Motor neuron (in vitro differentiated cells): ENCODE results near the gene ZFYVE1. TPM values are rescaled to one million over a fixed set of nuclear protein-coding genes. Genes with fewer than 3 reads are reported as not detected.

ENCODE experiments used
- ATAC-seq, 8 experiments: fragments of 200-7000 bp; cut with Tn5 transposase; replicated peaks in 6 of 8; 2 replicates each; pipeline ENCODE4 v1.8.0; 2021; ENCODE audit warnings: mild to moderate bottlenecking in 8 of 8, moderate library complexity in 8 of 8
- H3K27ac ChIP-seq, 2 donors: fragments of 250-450 bp; sonication (Bioruptor Pico); 2 replicates each; pipeline ENCODE4 v1.9.0; 2021; ENCODE audit warnings: antibody characterized with exemption in 2 of 2, mild to moderate bottlenecking in 2 of 2, moderate library complexity in 1 of 2
- H3K4me1 ChIP-seq, 2 donors: fragments of 250-450 bp; sonication (Bioruptor Pico); replicated peaks in 1 of 2; 2 replicates each; pipeline ENCODE4 v1.6.1; 2021; ENCODE audit warnings: antibody characterized with exemption in 2 of 2, mild to moderate bottlenecking in 2 of 2, moderate library complexity in 1 of 2
- H3K4me3 ChIP-seq, 5 donors: fragments of 250-450 bp; sonication (Bioruptor Pico); 2 replicates each; pipeline ENCODE4 v1.9.0; 2021; ENCODE audit warnings: antibody characterized with exemption in 5 of 5, mild to moderate bottlenecking in 5 of 5, moderate library complexity in 4 of 5
- WGBS, 10 experiments: fragments of 450-650 bp; shearing (Covaris generic); methylation state at CpG; one replicate each; pipeline ENCODE4 v1.0.0; 2022; 5-methylcytosine and 5-hydroxymethylcytosine counted together
- in situ Hi-C, 9 experiments: fragments of 400-800 bp; cut with MboI; loops; one replicate each; pipeline ENCODE4 v1.15.0; 2021; ENCODE audit warnings: low sequenced_read_pairs in 9 of 9, low pct_unique_long_range_greater_than_20kb in 2 of 9; ENCODE audit not compliant: unreplicated experiment in 9 of 9
- total RNA-seq, 8 experiments: library from RNA; unstranded; fragments of 300-600 nt; gene quantifications; 2 replicates each; pipeline versions ENCODE4 v1.2.3 to v1.2.4, GENCODE V29; 2022

Gene ZFYVE1
- total RNA-seq, 8 experiments from 2014 or later: 9.7 to 19.7 (median 12.1) TPM

GRCh38 chr14:72943876-72944430, 83.0 kb downstream of the ZFYVE1 start:
- no peak overlapping the region for H3K4me3 ChIP-seq
- in situ Hi-C loops: loop anchor here in 1 of 9 experiments (10.0 kb wide), 1 partner anchor 429 kb away; no protein-coding TSS in a partner anchor
- H3K4me1 ChIP-seq: no peaks in the 10 kb centered on the region
- H3K27ac ChIP-seq: no peak overlapping the region
- 53 to 90% (median 60%) methylated on average over 3 to 11 of the region's 13 CpGs; no CpG with 5 or more reads in 5 of the 10 experiments for WGBS, 10 experiments
- no peak for ATAC-seq

- 90 to 100% (median 98%) methylated on average over 1 to 4 of the region's 14 CpGs; no CpG with 5 or more reads in 4 of the 10 experiments for WGBS, 10 experiments
- H3K4me1 ChIP-seq: no peaks in the 10 kb centered on the region
- ATAC-seq: no peak
- H3K4me3 ChIP-seq: no peak overlapping the region
- H3K27ac ChIP-seq: no peak overlapping the region
- in situ Hi-C loops: loop anchor here in 1 of 9 experiments (10.0 kb wide), 1 partner anchor 428 kb away; no protein-coding TSS in a partner anchor
These were observed 84.0 kb downstream of the ZFYVE1 start for GRCh38 chr14:72942934-72943333.

- in situ Hi-C loops: loop anchor here in 1 of 9 experiments (10.0 kb wide), 1 partner anchor 427 kb away; no protein-coding TSS in a partner anchor
- H3K27ac ChIP-seq: no peak overlapping the region
- 82 to 100% (median 85%) methylated on average over 2 to 12 of the region's 12 CpGs; no CpG with 5 or more reads in 2 of the 10 experiments for WGBS, 10 experiments
- ATAC-seq: no peak
- H3K4me3 ChIP-seq: no peak overlapping the region
- H3K4me1 ChIP-seq: no peaks in the 10 kb centered on the region
These were observed 85.5 kb downstream of the ZFYVE1 start for GRCh38 chr14:72941286-72941985.

- H3K4me1 ChIP-seq: no peaks in the 10 kb centered on the region
- no peak overlapping the region for H3K4me3 ChIP-seq
- no peak for ATAC-seq
- no peak overlapping the region for H3K27ac ChIP-seq
- WGBS, 10 experiments: 40 to 100% (median 90%) methylated on average over 1 to 9 of the region's 13 CpGs; no CpG with 5 or more reads in 5 of the 10 experiments
- in situ Hi-C loops: loop anchor here in 1 of 9 experiments (10.0 kb wide), 1 partner anchor 425 kb away; no protein-coding TSS in a partner anchor
These were observed 87.3 kb downstream of the ZFYVE1 start for GRCh38 chr14:72939630-72940029.

GRCh38 chr14:72932893-72933292, 94.0 kb downstream of the ZFYVE1 start:
- H3K4me3 ChIP-seq: no peak overlapping the region
- WGBS, 10 experiments: 79 to 100% (median 89%) methylated on average over 1 to 5 of the region's 7 CpGs; no CpG with 5 or more reads in 1 of the 10 experiments
- H3K4me1 ChIP-seq: no peaks in the 10 kb centered on the region
- H3K27ac ChIP-seq: no peak overlapping the region
- in situ Hi-C loops: no loop called here
- no peak for ATAC-seq

GRCh38 chr14:72929316-72930080, 97.4 kb downstream of the ZFYVE1 start:
- H3K4me1 ChIP-seq: peaks cover 11 to 14% of the 10 kb centered on the region in 2 donors
- H3K4me3 ChIP-seq: no peak overlapping the region
- in situ Hi-C loops: no loop called here
- 90 to 100% (median 96%) methylated on average over 4 to 25 of the region's 43 CpGs for WGBS, 10 experiments
- ATAC-seq: no peak
- H3K27ac ChIP-seq: no peak overlapping the region

GRCh38 chr14:72928872-72929271, 98.0 kb downstream of the ZFYVE1 start:
- ATAC-seq: no peak
- Histone ChIP-seq H3K27ac (no peak overlapping the region), H3K4me3 (no peak overlapping the region), H3K4me1 (peaks cover 11 to 14% of the 10 kb centered on the region in 2 donors)
- WGBS, 10 experiments: 100% methylated on average over 1 to 2 of the region's 21 CpGs; no CpG with 5 or more reads in 8 of the 10 experiments
- in situ Hi-C loops: no loop called here

- H3K27ac ChIP-seq: peak within 1 kb of the TSS; percentile 72 to 74
- whole genome bisulfite sequencing, 10 experiments: 0 to 3% (median 0%) methylated on average over 1 to 6 of the region's 59 CpGs; no CpG with 5 or more reads in 5 of the 10 experiments
- peak; percentile 90 to 97 (median 94) for ATAC-seq
These were observed 100.4 kb downstream of the ZFYVE1 start, which contains the start of gene DCAF4 for GRCh38 chr14:72926292-72927028. DCAF4 (plus strand) TSS chr14:72926464; CDS start chr14:72937979, 11,515 bp downstream.

GRCh38 chr14:72925815-72926291, 101.1 kb downstream of the ZFYVE1 start:
- WGBS, 10 experiments: 0 to 80% (median 30%) methylated on average over 1 to 16 of the region's 33 CpGs; no CpG with 5 or more reads in 4 of the 10 experiments
- ATAC-seq: peak in 3 of 8 experiments; percentile 15 to 44 (median 40)
- Histone ChIP-seq H3K4me1 (peaks cover 11 to 14% of the 10 kb centered on the region in 2 donors), H3K27ac (peak overlapping the region; percentile 40), H3K4me3 (peak overlapping the region; percentile 47 to 63 (median 56))
- in situ Hi-C loops: no loop called here

More at GRCh38 chr14:72926292-72927028, 100.4 kb downstream of the ZFYVE1 start, which contains the start of gene DCAF4:
- H3K4me3 ChIP-seq: peak within 1 kb of the TSS; percentile 47 to 63 (median 56)
- H3K4me1 ChIP-seq: peaks cover 11 to 14% of the 10 kb centered on the region in 2 donors
- in situ Hi-C loops: no loop called here

GRCh38 chr14:72925171-72925759, 101.6 kb downstream of the ZFYVE1 start:
- ATAC-seq: no peak
- in situ Hi-C loops: no loop called here
- Histone ChIP-seq H3K4me3 (peak overlapping the region in 3 of 5 donors; percentile 47 to 63 (median 54)), H3K4me1 (peaks cover 11 to 14% of the 10 kb centered on the region in 2 donors), H3K27ac (peak overlapping the region in 1 of 2 donors; percentile 40)
- WGBS, 10 experiments: 70 to 100% (median 84%) methylated on average over 3 to 15 of the region's 22 CpGs; no CpG with 5 or more reads in 1 of the 10 experiments

GRCh38 chr14:72924337-72924736, 102.6 kb downstream of the ZFYVE1 start:
- Histone ChIP-seq H3K27ac (no peak overlapping the region), H3K4me3 (no peak overlapping the region), H3K4me1 (peaks cover 11 to 14% of the 10 kb centered on the region in 2 donors)
- WGBS, 10 experiments: 44 to 96% (median 89%) methylated on average over 2 to 5 of the region's 5 CpGs; no CpG with 5 or more reads in 2 of the 10 experiments
- in situ Hi-C loops: loop anchor here in 1 of 9 experiments (25.0 kb wide), 1 partner anchor 412 kb away; no protein-coding TSS in a partner anchor
- ATAC-seq: no peak
